Measurements from ENCODE around the gene NUP93.
"Not testable (repeated sequence)": the region's sequence is repeated elsewhere in the genome, so short reads cannot be mapped to it uniquely, and the experiment has no call there.

NUP93 gene

GRCh38 chr16:56849690-56850680, 120.1 kb downstream of the NUP93 start:
- DNase-seq (ENCODE audit: low spot score), result no peak

GRCh38 chr16:56851671-56852400, 121.9 kb downstream of the NUP93 start:
- DNase-seq (ENCODE audit: low spot score), result peak; percentile 61

DNA sequence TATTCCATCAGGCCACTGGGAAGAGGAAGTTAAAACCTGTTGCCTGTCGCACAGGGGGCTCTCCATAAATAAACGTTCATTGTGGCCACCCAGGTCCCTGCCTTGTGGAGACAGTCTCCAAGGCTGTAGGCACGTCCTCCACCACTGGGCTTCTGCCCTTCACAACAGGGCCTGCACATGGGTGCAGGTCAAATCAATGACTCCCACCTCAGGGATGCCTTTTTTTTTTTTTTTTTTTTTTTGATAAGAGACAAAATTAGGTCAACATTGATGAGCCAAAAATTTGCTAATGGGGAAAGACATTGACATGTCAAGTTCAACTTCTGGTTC, 122.4 kb downstream of the NUP93 start:
- DNase-seq (ENCODE audit: low spot score), result no peak

GRCh38 chr16:56852968-56853367, 123.0 kb downstream of the NUP93 start:
- DNase-seq (ENCODE audit: low spot score), result no peak

GRCh38 chr16:56855201-56855600, 125.3 kb downstream of the NUP93 start:
- no peak for DNase-seq (ENCODE audit: low spot score)

DNA sequence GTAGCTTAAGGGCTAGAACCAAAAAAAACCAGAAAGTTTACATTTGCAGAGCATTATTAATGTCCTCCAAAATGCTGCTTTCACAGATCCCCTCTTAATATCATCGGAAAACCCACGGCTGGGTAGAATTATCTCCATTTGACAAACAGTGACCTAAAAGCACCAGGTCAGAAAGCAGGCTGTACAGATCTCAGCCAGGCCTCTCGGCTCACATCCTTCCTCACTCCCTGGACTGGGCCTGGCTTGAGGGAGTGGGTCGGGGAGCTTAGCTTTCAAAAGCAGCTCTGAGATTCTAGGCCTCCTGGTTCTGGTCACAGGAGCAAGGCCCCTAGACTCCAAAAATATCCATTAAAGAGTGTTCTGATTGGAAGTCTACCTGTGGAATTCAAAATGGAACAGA, 126.0 kb downstream of the NUP93 start:
- DNase-seq (ENCODE audit: low spot score), result no peak

GRCh38 chr16:56856876-56857447, 127.0 kb downstream of the NUP93 start:
- no peak for DNase-seq (ENCODE audit: low spot score)

DNA sequence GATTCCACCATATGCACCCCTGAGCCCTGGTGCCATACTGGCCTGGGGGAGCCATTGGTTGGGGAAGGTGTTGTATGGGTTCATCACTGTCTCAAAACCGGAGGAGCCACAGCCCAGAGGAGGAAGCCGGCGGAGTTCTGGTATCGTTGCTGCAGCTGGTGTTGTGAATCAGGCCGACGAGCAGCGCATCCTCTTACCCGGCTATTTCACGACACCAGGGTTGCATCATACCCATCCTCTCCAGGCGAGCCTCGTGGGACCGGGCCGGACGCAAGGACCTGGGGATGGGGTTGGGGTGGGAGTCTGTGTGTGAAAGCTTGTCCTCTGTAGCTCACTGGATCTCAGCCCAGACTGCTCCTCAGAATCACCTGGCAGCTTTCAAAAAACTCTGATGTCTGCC, 128.4 kb downstream of the NUP93 start:
- DNase-seq (ENCODE audit: low spot score), result no peak

- no peak for DNase-seq (ENCODE audit: low spot score)
Measured at GRCh38 chr16:56859636-56860035, 129.7 kb downstream of the NUP93 start.

- no peak for DNase-seq (ENCODE audit: low spot score)
Measured at GRCh38 chr16:56860226-56861020, 130.5 kb downstream of the NUP93 start.

DNA sequence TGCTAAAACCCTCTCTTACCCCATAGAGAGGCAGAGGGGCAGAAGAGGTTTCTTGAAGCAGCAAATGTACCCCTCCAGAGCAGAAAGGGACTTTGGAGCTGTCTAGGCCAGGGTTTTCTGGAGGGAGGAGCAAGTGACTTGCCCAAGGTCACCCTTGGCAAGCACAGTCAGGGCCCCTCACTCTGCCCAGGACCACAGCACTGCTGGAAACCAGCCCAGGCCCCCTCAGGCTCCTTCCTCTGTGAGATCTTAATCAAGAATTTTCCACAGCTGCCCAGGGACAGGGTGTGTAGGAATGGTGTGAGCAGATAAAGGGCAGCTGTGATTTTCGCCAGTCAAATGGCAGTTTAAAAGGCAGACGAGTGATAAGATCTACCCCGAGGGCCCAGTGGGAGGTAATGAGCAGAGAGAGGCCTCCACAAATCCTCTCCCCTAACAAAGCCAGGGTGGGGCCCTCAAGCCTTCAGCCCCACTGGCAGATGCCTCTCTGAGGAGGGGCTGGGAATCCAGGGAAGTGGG, 131.2 kb downstream of the NUP93 start:
- DNase-seq (ENCODE audit: low spot score), result no peak

DNA sequence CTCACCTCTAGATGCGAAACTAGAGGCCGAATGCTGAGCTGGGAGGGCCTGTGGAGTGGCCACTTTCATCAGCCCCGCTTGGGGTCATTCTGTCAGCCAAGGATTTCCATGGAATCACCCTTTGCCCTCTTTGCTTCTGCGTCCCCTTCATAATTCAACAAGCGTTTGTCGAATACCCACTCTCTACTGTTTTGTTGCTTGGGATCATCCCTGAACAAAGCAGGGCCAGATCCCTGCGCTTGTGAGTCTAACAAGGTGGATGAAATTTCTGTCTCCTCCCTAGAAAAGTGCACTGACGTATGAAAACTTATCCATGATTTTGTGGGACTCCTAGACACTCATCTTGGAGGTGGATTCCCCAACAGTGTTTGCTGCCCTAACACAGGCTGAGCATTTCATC, 131.8 kb downstream of the NUP93 start:
- no peak for DNase-seq (ENCODE audit: low spot score)

GRCh38 chr16:56862776-56863175, 132.8 kb downstream of the NUP93 start:
- no peak for DNase-seq (ENCODE audit: low spot score)

GRCh38 chr16:56864960-56865359, 135.0 kb downstream of the NUP93 start, which contains the start of gene SLC12A3:
SLC12A3 (plus strand) TSS chr16:56865207; CDS start chr16:56865236, 29 bp downstream.
- DNase-seq (ENCODE audit: low spot score), result no peak

GRCh38 chr16:56865394-56866062, 135.6 kb downstream of the NUP93 start:
- no peak for DNase-seq (ENCODE audit: low spot score)

- DNase-seq (ENCODE audit: low spot score), result peak; percentile 83
Measured at GRCh38 chr16:56866955-56867830, 137.3 kb downstream of the NUP93 start.

- no peak for DNase-seq (ENCODE audit: low spot score)
Measured at GRCh38 chr16:56868175-56868574, 138.2 kb downstream of the NUP93 start.

GRCh38 chr16:56868766-56869165, 138.8 kb downstream of the NUP93 start:
- not testable (repeated sequence) for DNase-seq (ENCODE audit: low spot score)

DNA sequence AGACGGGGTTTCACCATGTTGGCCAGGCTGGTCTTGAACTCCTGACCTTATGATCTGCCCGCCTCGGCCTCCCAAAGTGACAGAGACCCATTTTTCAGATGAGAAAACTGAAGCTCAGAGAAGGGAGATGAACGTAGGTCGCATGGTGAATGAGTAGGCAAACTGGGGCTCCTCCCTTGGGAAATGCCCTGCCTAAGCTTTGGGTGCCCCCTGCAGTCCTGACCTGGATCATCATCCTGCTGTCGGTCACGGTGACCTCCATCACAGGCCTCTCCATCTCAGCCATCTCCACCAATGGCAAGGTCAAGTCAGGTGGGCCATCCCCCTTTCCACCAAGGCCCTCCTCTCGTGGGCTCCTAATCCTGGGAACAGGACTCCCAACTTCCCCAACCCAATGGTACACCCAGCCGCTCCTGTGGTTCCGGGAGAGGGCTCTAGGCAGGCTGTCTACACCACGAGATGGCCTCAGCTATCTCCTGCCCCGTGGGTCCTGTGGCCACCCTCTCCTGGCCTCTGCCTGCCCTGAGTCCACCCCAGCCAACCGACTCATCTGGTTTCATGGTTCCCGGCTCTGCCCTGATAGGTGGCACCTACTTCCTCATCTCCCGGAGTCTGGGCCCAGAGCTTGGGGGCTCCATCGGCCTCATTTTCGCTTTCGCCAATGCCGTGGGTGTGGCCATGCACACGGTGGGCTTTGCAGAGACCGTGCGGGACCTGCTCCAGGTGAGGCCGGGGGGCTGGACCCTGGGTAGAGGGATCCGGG, 139.8 kb downstream of the NUP93 start:
- no peak for DNase-seq (ENCODE audit: low spot score)

Measured in GM03348 (cell line).